HAP-1 (cell line): ENCODE measurements around the gene VIPAS39.
A peak's percentile ranks its signal among the peaks of the same experiment; 100 is the strongest.

Experiments
- DNase-seq, 2 experiments: peaks; one replicate each; pipeline ENCODE4 v3.0.0-alpha.2; 2016 to 2020; ENCODE audit warnings: low spot score in 2 of 2
- H3K27me3 ChIP-seq: fragments of 250-450 bp; sonication (Bioruptor Pico); 2 replicates; pipeline ENCODE4 v1.5.1; 2020; ENCODE audit warnings: low read depth, mild to moderate bottlenecking, moderate library complexity
- H3K36me3 ChIP-seq: fragments of 250-450 bp; sonication (Bioruptor Pico); replicated peaks from 2 replicates; pipeline ENCODE4 v1.5.1; 2020; ENCODE audit warnings: mild to moderate bottlenecking
- H3K4me1 ChIP-seq: fragments of 250-450 bp; sonication (Bioruptor Pico); 2 replicates; pipeline ENCODE4 v1.5.1; 2020; ENCODE audit warnings: mild to moderate bottlenecking
- H3K4me3 ChIP-seq: fragments of 250-450 bp; sonication (Bioruptor Pico); 2 replicates; pipeline ENCODE4 v1.5.1; 2020; ENCODE audit warnings: mild to moderate bottlenecking, moderate library complexity
- H3K9me3 ChIP-seq: fragments of 250-450 bp; sonication (Bioruptor Pico); 2 replicates; pipeline ENCODE4 v1.5.1; 2020; ENCODE audit warnings: mild to moderate bottlenecking, moderate library complexity
- in situ Hi-C: fragments of 300-500 bp; cut with MboI; formaldehyde crosslinking; loops from 3 replicates; pipeline ENCODE4 v1.14.3; 2020; ENCODE audit warnings: low sequenced_read_pairs, inconsistent platforms, mixed read lengths

Gene VIPAS39

GRCh38 chr14:77457522-77458248, at the start of gene VIPAS39, which contains the start of gene AHSA1:
TSS of gene VIPAS39 (minus strand) at chr14:77457601. CDS start at chr14:77454102, 3,499 bp downstream.
TSS of gene AHSA1 (plus strand) at chr14:77458093. CDS start at chr14:77458190, 97 bp downstream.
- in situ Hi-C loops, result no loop called here
- H3K36me3 ChIP-seq, result peaks cover 34% of the 10 kb centered on the region
- H3K27me3 ChIP-seq, result no peaks in the 10 kb centered on the region
- H3K4me3 ChIP-seq, result peak within 1 kb of the TSS; percentile 70
- H3K4me1 ChIP-seq, result peaks cover 5% of the 10 kb centered on the region
- no peaks in the 10 kb centered on the region for H3K9me3 ChIP-seq
- peak; percentile 96 to 99 for DNase-seq

GRCh38 chr14:77505031-77505430, 47.6 kb upstream of the VIPAS39 start:
- H3K4me3 ChIP-seq, result no peak overlapping the region
- no peaks in the 10 kb centered on the region for H3K27me3 ChIP-seq
- in situ Hi-C loops, result no loop called here

GRCh38 chr14:77503138-77503537, 45.7 kb upstream of the VIPAS39 start:
- Histone ChIP-seq H3K36me3 (no peaks in the 10 kb centered on the region; the same call in none of the 2 replicates), H3K9me3 (no peaks in the 10 kb centered on the region), H3K27me3 (peaks cover under 1% of the 10 kb centered on the region; the same call in 1 of the 2 replicates), H3K4me1 (no peaks in the 10 kb centered on the region; the same call in 1 of the 2 replicates), H3K4me3 (no peak overlapping the region)
- in situ Hi-C loops, result no loop called here
- no peak for DNase-seq

More at GRCh38 chr14:77505031-77505430, 47.6 kb upstream of the VIPAS39 start:
- Histone ChIP-seq H3K4me1 (no peaks in the 10 kb centered on the region), H3K9me3 (no peaks in the 10 kb centered on the region), H3K36me3 (no peaks in the 10 kb centered on the region; the same call in none of the 2 replicates)
- no peak for DNase-seq

GRCh38 chr14:77502109-77502782, 44.8 kb upstream of the VIPAS39 start:
- Histone ChIP-seq H3K4me1 (peaks cover 3% of the 10 kb centered on the region; the same call in 1 of the 2 replicates), H3K27me3 (peaks cover 5% of the 10 kb centered on the region; the same call in 1 of the 2 replicates), H3K4me3 (no peak overlapping the region), H3K9me3 (no peaks in the 10 kb centered on the region), H3K36me3 (no peaks in the 10 kb centered on the region)
- DNase-seq, result no peak
- in situ Hi-C loops, result no loop called here

GRCh38 chr14:77498984-77499527, 41.7 kb upstream of the VIPAS39 start:
- H3K9me3 ChIP-seq, result no peaks in the 10 kb centered on the region
- in situ Hi-C loops, result no loop called here
- DNase-seq, result peak in 1 of 2 experiments; percentile 45
- peaks cover 5% of the 10 kb centered on the region; the same call in 1 of the 2 replicates for H3K27me3 ChIP-seq
- no peaks in the 10 kb centered on the region for H3K36me3 ChIP-seq
- peaks cover 3% of the 10 kb centered on the region; the same call in 1 of the 2 replicates for H3K4me1 ChIP-seq
- H3K4me3 ChIP-seq, result peak overlapping the region; percentile 41

- peak; percentile 32 to 71 for DNase-seq
- peak within 1 kb of the TSS; percentile 41 for H3K4me3 ChIP-seq
- in situ Hi-C loops, result no loop called here
These were observed 40.9 kb upstream of the VIPAS39 start, which contains the start of gene ISM2 for GRCh38 chr14:77498120-77498979. TSS of gene ISM2 (minus strand) at chr14:77498816. CDS start at chr14:77498793, 23 bp downstream.

GRCh38 chr14:77495334-77495733, 37.9 kb upstream of the VIPAS39 start:
- no peaks in the 10 kb centered on the region for H3K36me3 ChIP-seq
- DNase-seq, result no peak
- peaks cover 3% of the 10 kb centered on the region; the same call in 1 of the 2 replicates for H3K4me1 ChIP-seq
- H3K4me3 ChIP-seq, result no peak overlapping the region
- H3K9me3 ChIP-seq, result no peaks in the 10 kb centered on the region
- H3K27me3 ChIP-seq, result peaks cover 5% of the 10 kb centered on the region; the same call in 1 of the 2 replicates
- in situ Hi-C loops, result no loop called here

More at GRCh38 chr14:77498120-77498979, 40.9 kb upstream of the VIPAS39 start, which contains the start of gene ISM2:
- H3K4me1 ChIP-seq, result peaks cover 3% of the 10 kb centered on the region; the same call in 1 of the 2 replicates
- H3K27me3 ChIP-seq, result peaks cover 5% of the 10 kb centered on the region; the same call in 1 of the 2 replicates
- H3K36me3 ChIP-seq, result no peaks in the 10 kb centered on the region
- H3K9me3 ChIP-seq, result no peaks in the 10 kb centered on the region

- no peaks in the 10 kb centered on the region for H3K4me1 ChIP-seq
- no peaks in the 10 kb centered on the region for H3K36me3 ChIP-seq
- in situ Hi-C loops, result no loop called here
- H3K4me3 ChIP-seq, result no peak overlapping the region
- no peak for DNase-seq
- no peaks in the 10 kb centered on the region for H3K27me3 ChIP-seq
- no peaks in the 10 kb centered on the region for H3K9me3 ChIP-seq
These were observed 33.7 kb upstream of the VIPAS39 start for GRCh38 chr14:77491056-77491455.

GRCh38 chr14:77490347-77490986, 33.1 kb upstream of the VIPAS39 start:
- DNase-seq, result no peak
- no peaks in the 10 kb centered on the region for H3K9me3 ChIP-seq
- H3K4me1 ChIP-seq, result no peaks in the 10 kb centered on the region
- no peaks in the 10 kb centered on the region for H3K36me3 ChIP-seq
- in situ Hi-C loops, result no loop called here
- H3K4me3 ChIP-seq, result no peak overlapping the region
- H3K27me3 ChIP-seq, result no peaks in the 10 kb centered on the region

GRCh38 chr14:77489041-77489440, 31.6 kb upstream of the VIPAS39 start:
- no peaks in the 10 kb centered on the region for H3K9me3 ChIP-seq
- DNase-seq, result no peak
- in situ Hi-C loops, result no loop called here
- H3K4me3 ChIP-seq, result no peak overlapping the region
- no peaks in the 10 kb centered on the region for H3K27me3 ChIP-seq
- H3K4me1 ChIP-seq, result no peaks in the 10 kb centered on the region
- no peaks in the 10 kb centered on the region for H3K36me3 ChIP-seq

GRCh38 chr14:77488558-77488957, 31.2 kb upstream of the VIPAS39 start:
- H3K4me1 ChIP-seq, result no peaks in the 10 kb centered on the region
- no peak overlapping the region for H3K4me3 ChIP-seq
- no peak for DNase-seq
- in situ Hi-C loops, result no loop called here
- H3K9me3 ChIP-seq, result no peaks in the 10 kb centered on the region
- H3K27me3 ChIP-seq, result no peaks in the 10 kb centered on the region
- H3K36me3 ChIP-seq, result no peaks in the 10 kb centered on the region

- no peak for DNase-seq
- H3K36me3 ChIP-seq, result no peaks in the 10 kb centered on the region
- in situ Hi-C loops, result no loop called here
- H3K27me3 ChIP-seq, result no peaks in the 10 kb centered on the region
- no peak overlapping the region for H3K4me3 ChIP-seq
- H3K9me3 ChIP-seq, result no peaks in the 10 kb centered on the region
- no peaks in the 10 kb centered on the region for H3K4me1 ChIP-seq
These were observed 28.7 kb upstream of the VIPAS39 start for GRCh38 chr14:77485901-77486678.
